22Rv1 (cell line): ENCODE results near the gene AOPEP.

Experiments
- H3K27ac ChIP-seq: fragments of 450-650 bp; 2 replicates; pipeline ENCODE4 v1.5.1; 2017
- CTCF ChIP-seq: fragments of 450-650 bp; IDR thresholded peaks from 2 replicates; pipeline ENCODE4 v1.5.1; 2017; ENCODE audit warnings: mild to moderate bottlenecking
- ZFX ChIP-seq: fragments of 450-650 bp; IDR thresholded peaks from 2 replicates; pipeline ENCODE4 v1.6.1; 2017; ENCODE audit warnings: antibody characterized with exemption, borderline replicate concordance

Gene AOPEP

DNA sequence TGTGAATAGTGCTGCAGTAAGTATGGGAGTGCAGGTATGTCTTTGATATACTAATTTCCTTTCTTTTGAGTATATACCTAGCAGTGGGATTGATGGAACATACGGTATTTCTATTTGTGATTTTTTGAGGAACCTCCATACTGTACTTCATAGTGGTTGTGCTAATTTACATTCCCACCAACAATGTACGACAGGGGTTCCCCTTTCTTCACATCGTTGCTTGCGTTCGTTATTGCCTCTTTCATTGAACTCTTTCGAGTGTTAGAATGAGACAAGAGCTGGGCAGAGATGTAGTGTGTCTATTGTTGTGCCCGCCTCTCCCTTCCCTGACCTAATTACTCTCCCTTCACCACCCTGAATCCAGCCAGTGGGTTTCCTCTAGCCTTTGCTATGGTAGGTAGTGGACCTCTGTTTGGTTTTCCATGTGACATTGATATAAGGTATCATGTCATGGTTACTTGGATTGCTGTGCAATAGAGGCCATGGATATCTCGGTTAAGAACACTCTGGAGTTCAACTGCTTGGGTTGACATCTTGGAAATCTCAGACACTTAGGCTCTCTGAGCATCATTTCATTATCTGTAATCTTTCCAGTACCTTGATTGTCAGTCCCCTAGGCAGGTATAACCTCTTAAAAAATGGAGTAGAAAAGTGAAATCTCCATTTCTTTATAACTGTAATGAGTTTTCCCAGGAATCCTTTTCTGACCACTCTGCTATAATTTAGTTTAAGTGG is 19.5 kb downstream of the AOPEP start:
- no peak for TF ChIP-seq ZFX
- TF ChIP-seq CTCF, result no peak
- no peak overlapping the region for H3K27ac ChIP-seq

- H3K27ac ChIP-seq, result no peak overlapping the region
- TF ChIP-seq ZFX (no peak), CTCF (no peak)
These were observed 20.3 kb downstream of the AOPEP start for GRCh38 chr9:94746541-94747370.

GRCh38 chr9:94754976-94755475 is 28.5 kb downstream of the AOPEP start:
- no peak for TF ChIP-seq ZFX
- H3K27ac ChIP-seq, result no peak overlapping the region

GRCh38 chr9:94757158-94757557 is 30.7 kb downstream of the AOPEP start:
- TF ChIP-seq ZFX (no peak), CTCF (no peak)
- H3K27ac ChIP-seq, result no peak overlapping the region

DNA sequence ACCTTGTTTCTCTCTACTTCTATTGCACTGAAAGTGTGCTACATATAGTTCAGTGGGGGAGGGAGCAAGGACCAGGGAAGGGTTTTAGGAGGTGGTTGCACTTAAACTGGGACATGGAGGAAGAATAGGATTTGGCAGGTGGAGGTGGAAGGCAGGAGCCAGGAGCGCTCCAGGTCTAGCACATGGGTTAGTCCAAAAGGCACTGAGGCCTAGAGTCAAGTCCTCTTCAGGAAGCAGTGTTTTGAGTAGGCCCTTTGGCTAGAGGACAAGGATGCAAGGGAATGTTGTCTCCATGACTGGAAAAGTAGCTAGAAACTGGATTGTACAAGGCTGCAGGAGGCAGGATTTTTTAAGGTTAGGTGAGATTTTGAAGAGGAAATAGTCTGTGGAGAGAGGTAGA is 31.5 kb downstream of the AOPEP start:
- TF ChIP-seq CTCF, result no peak
- H3K27ac ChIP-seq, result no peak overlapping the region

- H3K27ac ChIP-seq, result no peak overlapping the region
- TF ChIP-seq CTCF, result no peak
These were observed 32.4 kb downstream of the AOPEP start for GRCh38 chr9:94758880-94759279.

GRCh38 chr9:94760010-94760409 is 33.5 kb downstream of the AOPEP start:
- no peak overlapping the region for H3K27ac ChIP-seq
- TF ChIP-seq CTCF (no peak), ZFX (no peak)
